GM10248 (cell line): ENCODE measurements around the gene ABHD1.

Experiments
- CTCF ChIA-PET: fragments of 300-600 bp; sonication (Branson Sonifier 250); formaldehyde crosslinking; extraction: SDS; loops from one replicate; lab custom pipeline; 2021; ENCODE audit warnings: antibody characterized with exemption; lab: Yijun Ruan, JAX
- POLR2A ChIA-PET: fragments of 350-650 bp; sonication (Branson Sonifier 250); formaldehyde crosslinking; extraction: SDS; loops from one replicate; lab custom pipeline; 2020; ENCODE audit warnings: antibody characterized with exemption; lab: Yijun Ruan, JAX
- DNase-seq: peaks from one replicate; pipeline ENCODE4 v3.0.0; 2012; ENCODE audit errors: extremely low spot score
- TF ChIP-seq, protein P1 (sequence below): IDR thresholded peaks from 2 replicates; pipeline ENCODE4 v1.5.1; 2012; ENCODE audit warnings: mild to moderate bottlenecking, low read depth; ENCODE audit errors: extremely low read depth, missing control alignments, control extremely low read depth

The ABHD1 gene

DNA sequence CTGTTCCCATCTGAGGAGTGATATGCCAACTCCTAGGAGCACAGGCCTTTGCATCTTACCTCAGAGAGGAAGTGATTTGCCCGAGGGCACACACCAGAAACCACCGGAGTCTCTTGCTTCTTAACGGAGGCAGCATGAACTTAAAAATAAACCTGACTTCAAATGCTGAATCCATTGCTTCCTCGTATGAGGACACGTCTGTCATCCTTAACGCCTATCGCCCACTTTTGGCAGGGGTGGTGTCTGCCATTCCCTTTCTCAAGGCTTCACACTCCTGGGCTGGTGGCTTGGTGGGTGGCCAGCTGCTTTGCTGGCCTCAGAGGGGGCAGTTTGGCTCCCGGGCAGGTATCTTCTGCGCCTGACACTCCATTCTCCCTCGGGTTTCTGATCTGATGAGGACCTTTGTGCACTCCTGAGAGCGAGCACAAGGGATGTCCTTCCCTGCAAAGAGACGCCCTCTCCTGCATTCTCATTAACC lies 11.9 kb downstream of the ABHD1 start:
- ChIA-PET POLR2A (no interaction called here), CTCF (interaction anchor here (1.4 to 2.7 kb wide), 4 partner anchors 12 to 56 kb away, joined by 3 to 14 read pairs (median 5); partner anchors contain the start of gene ABHD1)
- DNase-seq, result no peak
- TF ChIP-seq, protein P1, sequence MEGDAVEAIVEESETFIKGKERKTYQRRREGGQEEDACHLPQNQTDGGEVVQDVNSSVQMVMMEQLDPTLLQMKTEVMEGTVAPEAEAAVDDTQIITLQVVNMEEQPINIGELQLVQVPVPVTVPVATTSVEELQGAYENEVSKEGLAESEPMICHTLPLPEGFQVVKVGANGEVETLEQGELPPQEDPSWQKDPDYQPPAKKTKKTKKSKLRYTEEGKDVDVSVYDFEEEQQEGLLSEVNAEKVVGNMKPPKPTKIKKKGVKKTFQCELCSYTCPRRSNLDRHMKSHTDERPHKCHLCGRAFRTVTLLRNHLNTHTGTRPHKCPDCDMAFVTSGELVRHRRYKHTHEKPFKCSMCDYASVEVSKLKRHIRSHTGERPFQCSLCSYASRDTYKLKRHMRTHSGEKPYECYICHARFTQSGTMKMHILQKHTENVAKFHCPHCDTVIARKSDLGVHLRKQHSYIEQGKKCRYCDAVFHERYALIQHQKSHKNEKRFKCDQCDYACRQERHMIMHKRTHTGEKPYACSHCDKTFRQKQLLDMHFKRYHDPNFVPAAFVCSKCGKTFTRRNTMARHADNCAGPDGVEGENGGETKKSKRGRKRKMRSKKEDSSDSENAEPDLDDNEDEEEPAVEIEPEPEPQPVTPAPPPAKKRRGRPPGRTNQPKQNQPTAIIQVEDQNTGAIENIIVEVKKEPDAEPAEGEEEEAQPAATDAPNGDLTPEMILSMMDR, result no peak

DNA sequence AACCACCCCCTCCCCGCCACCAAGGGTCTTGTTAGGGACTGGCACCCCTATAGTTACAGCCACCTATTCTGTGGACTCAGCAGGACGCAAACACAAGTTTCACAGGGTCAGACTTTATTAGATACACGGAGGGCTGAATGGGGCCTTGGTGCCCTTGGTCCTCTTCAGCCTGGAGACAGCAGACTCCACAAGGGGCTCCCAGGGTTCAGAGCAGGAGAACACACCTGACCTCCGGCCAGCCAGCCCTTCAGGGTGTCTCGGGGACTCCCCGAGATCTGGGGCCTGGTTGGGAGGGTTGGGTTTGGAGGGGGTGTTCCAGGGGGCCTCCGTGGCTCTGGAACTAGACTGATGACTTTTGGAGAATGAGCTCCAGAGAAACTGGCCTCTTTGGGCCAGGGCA lies 13.1 kb downstream of the ABHD1 start:
- DNase-seq, result no peak
- TF ChIP-seq, protein P1, result no peak
- POLR2A ChIA-PET, result no interaction called here
- CTCF ChIA-PET, result interaction anchor here (1.6 to 1.9 kb wide), 2 partner anchors 13 to 33 kb away, joined by 3 to 7 read pairs; partner anchors contain the start of gene ABHD1

DNA sequence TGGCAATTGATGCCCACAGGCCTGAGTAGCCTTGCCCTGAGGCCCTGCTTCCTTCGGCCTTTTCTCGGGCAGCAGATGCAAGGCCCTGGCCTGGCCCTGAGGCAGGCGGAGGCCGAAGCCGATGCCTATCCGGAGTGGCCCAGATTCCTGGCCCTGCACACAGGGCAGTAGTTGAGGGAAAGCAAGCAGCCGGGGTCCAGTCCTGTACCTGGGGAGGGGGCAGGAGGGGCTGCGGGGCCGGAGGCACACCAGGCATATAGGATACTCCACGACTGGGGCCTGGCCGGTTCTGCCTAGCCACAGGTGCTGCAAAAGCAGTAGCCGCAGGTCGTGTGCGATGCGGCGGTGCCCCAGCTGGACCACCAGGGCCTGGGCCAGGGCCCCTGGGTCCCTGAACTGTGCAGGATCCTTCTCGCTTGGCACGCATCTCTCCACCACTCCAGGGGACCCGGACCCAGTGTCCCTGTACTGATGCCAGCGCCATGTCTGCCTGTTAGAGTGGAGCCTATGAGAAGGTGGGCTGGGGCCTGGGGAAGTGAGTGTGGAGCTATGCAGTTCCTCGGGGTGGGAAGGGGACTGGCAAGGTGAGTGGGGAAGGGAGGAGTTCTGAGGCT lies 13.8 kb downstream of the ABHD1 start:
- TF ChIP-seq, protein P1, result no peak
- CTCF ChIA-PET, result no interaction called here
- POLR2A ChIA-PET, result interaction anchor here (0.7 kb wide), 1 partner anchor 98 kb away, joined by 3 read pairs; no protein-coding TSS in a partner anchor
- DNase-seq, result no peak

DNA sequence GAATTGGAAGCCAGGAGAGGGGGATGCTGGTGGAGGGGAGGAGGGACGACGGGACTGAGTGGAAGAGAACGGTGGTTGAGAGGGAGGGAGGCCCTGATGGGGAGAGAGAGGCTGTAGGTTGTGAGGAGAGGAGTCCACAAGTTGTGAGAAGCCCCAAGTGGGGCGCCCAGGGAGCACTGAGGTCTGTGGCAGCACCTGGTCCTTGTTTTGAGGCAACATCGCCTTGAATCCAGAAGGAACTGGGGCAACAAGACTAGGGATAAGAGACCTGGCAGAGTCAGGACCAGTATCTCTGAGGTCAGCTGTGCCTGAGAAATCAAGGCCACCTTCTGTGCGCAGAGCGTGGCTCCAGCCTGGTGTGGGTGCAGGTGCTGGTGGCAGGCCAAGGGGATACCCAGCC lies 14.5 kb downstream of the ABHD1 start:
- DNase-seq, result no peak
- ChIA-PET CTCF (interaction anchor here (1.5 kb wide), 1 partner anchor 20 kb away, joined by 3 read pairs; no protein-coding TSS in a partner anchor), POLR2A (no interaction called here)
- TF ChIP-seq, protein P1, result no peak

DNA sequence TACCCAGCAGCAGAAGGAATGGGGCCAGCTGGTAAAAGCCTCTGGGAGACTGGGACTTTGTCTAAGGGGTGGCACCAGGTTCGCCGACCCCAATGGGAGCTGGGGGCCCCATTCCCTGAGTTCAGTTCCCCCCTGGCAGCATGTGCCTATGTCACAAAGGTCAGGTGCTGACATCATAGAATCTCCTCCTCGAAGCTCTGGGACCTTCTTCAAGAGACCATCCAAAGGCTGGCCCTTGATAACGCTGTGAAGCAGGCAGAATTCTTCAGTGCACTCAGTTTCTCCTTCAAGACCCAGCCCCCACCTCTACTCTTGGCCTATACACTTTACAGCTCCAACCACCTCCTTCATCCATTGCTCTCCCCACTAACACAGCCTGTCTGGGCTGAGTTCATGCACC lies 15.7 kb downstream of the ABHD1 start, which contains the start of gene PRR30:
PRR30 (minus strand) TSS at position 101 of the 400 bp plus-strand sequence. CDS start 1,081 bp downstream, outside the sequence.
- ChIA-PET POLR2A (no interaction called here), CTCF (interaction anchor here (1.1 to 1.5 kb wide), 2 partner anchors 8 to 19 kb away, joined by 3 read pairs; no protein-coding TSS in a partner anchor)
- DNase-seq, result no peak
- TF ChIP-seq, protein P1, result no peak

DNA sequence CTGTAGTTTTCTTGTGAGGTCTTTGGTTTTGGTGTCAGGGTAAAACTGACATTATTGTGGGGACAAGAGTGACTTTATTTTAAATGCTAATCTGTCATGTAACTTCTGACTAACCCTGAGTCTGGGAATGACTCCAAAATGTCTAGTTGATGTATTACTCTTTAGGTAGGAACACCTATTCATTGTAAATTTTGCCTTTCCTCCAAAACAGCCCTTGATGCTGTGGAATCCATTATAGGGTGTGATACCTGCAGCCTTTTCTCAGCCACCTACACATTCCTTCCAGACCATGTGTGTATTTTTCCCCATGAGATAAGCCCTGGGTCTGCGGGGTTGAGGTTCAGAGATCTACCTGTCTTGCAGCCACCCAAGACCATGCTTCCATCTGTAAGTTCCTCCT lies 19.7 kb downstream of the ABHD1 start:
- DNase-seq, result no peak
- CTCF ChIA-PET, result interaction anchor here (1.0 kb wide), 1 partner anchor 17 kb away, joined by 3 read pairs; no protein-coding TSS in a partner anchor
- POLR2A ChIA-PET, result no interaction called here
- TF ChIP-seq, protein P1, result no peak
